ENCODE results near the gene TBX6.

TBX6 gene

DNA sequence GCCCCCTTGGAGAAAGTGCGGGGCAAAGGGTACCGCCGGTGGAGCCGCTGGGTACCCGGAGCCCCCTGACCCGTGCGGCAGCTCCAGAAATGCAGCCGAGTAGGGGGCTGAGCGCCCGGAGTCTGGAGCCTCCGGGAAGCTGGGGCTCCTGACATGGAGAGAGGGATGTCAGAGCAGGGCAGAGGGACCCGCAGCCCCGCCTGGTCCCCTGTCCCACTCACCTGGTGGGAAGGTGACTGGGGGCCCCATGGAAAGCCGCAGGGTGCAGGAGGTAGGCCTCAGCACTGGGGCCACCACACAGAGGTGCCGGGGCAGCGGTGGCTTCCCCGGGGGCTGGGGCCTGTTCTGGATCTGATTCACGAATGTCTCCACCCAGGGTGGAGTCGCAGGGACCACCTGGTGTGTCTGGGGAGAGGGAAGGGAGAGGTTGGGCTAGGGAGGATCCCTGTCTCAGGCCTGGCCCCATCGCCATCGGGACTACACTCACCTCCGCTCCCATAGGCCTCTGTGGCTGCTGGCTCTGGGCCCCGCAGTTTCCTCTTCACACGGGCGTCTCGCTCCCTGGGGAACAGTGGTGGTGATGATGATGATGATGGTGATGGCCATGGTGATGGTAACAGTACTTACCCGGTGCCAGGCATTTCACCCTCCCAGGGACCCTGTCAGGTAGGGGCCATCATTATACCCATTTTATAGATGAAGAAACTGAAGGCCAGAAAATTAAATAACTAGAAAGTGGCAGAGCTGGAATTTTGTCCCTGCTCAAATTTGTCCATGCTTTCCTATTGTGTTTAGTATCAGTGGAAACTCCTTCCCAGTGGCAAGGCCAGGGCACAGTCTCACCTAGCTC is 5.2 kb downstream of the TBX6 start:
- DNase-seq = no peak

DNA sequence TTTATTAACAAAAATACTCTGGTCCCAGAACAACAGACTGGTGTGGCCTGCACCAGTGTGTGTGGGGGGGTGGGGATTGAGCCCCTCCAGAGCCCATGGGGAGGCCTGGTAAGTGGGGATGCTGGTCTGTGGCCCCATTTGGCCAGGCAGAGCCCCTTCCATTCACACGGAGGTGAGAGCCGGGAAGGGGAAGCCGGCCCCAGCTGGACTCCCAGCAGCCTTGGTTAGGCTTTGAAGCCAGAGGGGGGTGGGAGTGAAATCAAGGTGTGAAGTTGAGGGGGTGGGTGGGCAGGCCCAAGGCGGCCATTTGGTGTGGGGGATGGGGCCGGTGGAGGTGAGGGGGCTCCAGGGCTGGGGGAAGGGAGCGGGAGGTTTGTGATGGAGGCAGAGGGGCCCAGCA is 5.9 kb downstream of the TBX6 start:
- DNase-seq = no peak

DNA sequence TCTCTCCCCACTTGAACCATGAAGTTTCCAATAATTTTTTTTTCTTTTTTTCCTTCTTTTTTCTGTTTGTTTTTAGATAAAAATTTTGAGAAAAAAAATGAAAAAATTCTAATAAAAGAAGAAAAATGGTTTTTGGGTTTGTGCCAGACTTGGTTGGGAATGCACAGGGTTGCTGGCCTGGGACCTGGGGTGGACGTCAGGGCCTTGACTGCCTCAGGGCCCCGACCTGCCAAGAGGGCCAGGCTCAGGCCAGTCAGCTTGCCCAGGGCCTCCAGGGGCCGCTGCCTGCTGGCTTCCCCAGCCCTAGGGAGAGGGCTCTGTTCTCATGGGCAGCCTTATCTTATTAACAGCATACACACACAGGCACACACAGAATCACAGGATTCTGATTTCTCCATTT is 6.5 kb downstream of the TBX6 start:
- no peak for DNase-seq

DNA sequence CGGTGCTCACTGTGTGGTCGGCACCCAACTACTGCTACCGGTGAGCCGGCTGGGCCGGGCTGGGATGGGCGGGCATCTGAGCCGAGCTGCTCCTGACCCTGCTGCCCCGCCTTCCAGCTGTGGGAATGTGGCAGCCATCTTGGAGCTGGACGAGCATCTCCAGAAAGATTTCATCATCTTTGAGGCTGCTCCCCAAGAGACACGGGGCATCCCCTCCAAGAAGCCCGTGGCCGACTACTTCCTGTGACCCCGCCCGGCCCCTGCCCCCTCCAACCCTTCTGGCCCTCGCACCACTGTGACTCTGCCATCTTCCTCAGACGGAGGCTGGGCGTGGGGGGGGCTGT is 6.9 kb downstream of the TBX6 start:
- DNase-seq = no peak

DNA sequence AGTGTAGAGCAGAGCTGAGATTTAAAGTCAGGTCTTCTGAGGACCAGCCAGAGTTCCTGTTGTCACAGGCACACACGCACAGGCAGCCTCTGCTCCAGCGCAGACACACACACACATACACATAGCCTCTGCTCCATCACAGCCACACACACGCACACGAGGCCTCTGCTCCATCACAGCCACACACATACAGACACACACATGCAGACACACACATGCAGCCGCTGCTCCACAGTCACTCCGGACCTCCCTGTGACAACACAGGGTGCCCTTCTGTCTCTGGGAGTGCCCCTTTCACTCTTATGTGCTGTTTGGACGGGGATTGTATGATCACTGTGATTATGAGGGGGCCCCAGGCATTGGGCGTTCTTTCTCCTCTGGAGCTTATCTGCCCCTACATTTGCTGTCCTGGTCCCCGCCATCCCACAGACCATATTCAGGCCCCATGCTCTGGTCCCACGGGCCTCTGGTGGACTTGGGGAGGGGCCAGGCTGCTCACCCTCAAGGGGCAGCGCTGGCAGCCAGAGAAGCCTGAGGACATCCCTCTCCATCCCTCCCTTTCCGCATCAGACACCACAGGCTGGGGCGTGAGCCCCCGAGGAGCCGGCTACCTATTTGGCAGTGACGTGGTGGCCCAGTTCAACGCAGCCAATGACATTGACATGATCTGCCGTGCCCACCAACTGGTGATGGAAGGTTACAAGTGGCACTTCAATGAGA is 7.5 kb downstream of the TBX6 start:
- DNase-seq = no peak

DNA sequence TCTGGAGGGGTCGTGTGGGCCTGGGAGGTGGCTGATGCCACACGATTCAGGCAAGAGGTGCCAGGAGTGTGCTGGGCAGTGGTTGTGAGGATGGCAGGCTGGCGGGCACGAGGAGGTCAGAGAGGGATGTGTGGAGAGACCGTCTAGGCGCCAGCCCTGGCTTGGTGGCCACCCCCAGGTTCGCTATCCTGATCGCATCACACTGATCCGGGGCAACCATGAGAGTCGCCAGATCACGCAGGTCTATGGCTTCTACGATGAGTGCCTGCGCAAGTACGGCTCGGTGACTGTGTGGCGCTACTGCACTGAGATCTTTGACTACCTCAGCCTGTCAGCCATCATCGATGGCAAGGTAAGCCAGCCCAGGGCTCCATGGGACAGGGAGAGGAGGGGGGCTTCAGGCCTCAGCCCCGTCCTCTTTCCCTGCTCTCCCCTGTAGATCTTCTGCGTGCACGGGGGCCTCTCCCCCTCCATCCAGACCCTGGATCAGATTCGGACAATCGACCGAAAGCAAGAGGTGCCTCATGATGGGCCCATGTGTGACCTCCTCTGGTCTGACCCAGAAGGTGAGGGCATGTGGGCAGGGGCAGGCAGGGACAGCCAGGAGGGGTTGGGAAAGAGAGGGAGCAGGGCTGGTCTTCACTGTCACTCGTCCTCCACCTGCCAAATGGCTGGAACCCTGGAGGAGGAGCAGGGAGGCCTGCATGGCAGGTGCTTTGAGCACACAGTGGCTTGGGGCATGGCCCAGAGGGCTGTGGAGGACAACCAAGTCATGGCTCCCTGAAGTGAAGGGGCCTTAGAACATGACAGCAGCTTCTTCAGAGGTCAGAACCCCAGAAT is 8.3 kb downstream of the TBX6 start:
- no peak for DNase-seq

DNA sequence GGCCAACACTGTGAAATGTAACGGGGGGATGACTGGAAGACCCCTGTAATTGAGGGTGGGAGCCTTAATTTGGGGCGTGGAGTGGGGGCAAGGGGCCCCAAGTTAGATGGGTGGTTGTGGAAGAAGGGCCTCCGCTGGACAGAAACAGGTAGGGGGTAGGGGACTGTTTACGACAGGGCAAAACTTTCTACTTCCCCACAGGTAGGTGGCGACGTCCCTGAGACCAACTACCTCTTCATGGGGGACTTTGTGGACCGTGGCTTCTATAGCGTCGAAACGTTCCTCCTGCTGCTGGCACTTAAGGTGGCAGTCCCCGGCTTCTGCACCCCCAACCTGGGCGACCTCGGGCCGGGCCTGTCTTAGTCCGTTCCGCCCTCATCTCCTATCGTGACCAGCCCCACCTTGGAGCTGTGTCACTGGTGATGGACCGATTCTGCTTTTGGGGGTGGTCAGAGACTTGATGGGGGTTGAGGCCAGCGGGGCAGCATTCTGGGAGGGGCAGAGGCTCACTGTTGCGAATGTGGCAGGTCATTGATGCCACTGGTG is 9.1 kb downstream of the TBX6 start:
- no peak for DNase-seq

DNA sequence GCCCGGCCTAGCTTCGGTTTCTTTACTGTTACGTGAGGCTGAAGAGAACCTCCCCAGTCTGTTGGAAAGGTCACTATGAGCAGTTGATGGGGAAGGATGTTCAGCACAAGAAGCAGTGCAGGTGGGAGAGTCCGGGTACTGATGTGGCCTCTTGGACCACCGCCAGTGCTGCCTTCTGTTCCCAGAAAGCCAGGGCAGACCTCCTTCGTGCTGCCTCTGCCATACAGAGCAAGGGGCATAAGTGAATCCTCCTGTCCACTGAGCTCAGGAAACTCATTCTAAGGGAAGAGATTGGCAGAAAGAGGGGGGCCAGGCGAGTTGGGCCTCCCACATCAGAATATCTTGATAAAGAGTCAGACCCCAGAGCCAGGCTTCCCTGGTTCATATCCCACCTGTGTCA is 12.2 kb downstream of the TBX6 start:
- DNase-seq = peak; percentile 72

DNA sequence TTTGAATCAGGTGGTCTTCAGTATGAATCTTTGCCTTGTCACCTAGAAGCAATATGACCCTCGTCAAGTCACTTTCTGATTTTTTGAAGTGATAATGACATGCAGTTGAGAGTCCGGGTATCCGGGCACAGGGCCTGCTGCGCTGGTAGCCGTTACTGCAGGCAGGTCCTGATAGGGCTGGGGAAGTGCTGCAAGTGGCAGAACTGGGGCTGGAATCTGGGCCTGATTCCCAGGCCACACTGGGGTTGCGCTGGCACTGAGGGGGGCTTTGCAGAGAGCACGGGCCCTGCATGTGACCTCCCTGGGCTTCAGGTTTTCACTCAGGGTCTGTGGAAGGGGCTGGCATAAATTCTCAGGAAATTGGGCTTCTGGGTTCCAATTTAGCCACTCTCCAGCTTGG is 13.0 kb downstream of the TBX6 start:
- DNase-seq = no peak

DNA sequence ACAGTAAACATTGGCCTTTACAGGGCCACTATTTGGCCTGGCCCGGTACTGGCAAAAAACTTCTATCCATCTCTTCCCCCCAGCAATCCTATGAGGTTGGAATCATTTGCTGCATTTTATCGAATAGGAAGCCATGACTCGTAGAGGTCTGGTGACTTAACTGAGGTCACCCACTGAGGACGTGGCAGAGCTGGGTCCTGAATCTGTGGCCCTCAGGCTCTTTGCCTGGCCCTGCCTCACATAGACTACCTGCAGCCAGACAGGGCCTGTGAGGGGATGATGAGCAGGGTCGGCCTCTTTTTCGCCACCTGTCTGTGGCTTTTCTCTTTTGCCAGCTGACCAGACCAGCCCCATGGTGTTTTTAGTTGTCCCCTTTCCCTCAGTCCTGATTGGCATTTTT is 14.1 kb downstream of the TBX6 start:
- DNase-seq = no peak

DNA sequence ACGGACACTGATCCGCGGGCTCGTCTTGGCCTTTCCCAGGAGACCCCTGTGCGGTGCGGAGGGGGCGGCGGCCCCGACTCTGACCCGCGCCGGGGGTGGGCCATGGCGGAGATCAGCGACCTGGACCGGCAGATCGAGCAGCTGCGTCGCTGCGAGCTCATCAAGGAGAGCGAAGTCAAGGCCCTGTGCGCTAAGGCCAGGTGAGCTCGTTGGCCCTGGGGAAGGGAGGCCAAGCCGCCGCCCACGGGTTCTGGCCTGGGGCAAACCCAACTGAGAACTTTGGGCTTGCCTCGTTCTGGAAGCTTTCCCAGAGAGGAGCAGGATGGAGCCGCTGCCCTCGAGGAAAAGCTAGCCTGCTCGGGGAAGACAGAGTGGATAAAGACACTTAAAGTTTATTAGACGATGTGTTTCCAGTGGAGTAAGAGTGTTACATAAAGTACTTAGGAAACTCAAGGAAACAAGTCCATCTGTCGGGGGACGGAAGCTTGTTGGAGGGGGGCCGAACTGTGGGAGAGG is 15.4 kb downstream of the TBX6 start:
- DNase-seq = no peak

DNA sequence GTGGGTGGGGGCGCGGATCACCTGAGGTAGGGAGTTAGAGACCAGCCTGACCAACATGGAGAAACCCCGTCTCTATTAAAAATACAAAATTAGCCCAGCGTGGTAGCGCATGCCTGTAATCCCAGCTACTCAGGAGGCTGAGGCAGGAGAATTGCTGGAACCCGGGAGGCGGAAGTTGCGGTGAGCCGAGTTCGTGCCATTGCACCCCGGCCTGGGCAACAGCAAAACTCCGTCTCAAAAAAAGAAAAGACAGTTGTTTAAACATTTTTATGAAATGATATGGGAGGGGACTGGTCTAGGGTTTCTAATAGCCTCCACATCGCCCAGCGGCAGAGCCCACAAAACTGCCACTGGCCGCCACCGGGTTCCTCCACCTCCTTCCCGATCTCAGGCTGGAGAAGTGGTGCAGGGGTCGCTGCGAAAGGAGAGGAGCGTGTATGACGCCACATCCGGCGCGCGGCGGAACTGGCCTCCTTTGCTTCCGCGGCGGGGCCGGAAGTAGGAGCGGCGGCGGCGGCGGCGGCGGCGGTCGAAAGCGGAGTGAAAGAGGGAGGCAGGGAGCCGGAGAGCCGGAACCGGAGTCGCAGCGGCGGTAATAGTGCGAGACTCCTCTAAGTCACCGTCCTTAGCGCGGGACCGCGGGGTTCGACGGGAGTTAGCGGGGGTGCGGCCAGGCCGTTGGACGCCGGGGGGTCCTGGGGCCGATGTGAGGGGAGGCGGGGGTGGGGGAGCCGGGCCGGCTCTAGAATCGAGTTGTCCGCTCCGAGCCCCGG is 16.0 kb downstream of the TBX6 start, which contains the start of gene PPP4C:
TSS of gene PPP4C (plus strand) at position 492 of the 773 bp plus-strand sequence. CDS start 384 bp downstream, outside the sequence.
- peak; percentile 82 for DNase-seq

DNA sequence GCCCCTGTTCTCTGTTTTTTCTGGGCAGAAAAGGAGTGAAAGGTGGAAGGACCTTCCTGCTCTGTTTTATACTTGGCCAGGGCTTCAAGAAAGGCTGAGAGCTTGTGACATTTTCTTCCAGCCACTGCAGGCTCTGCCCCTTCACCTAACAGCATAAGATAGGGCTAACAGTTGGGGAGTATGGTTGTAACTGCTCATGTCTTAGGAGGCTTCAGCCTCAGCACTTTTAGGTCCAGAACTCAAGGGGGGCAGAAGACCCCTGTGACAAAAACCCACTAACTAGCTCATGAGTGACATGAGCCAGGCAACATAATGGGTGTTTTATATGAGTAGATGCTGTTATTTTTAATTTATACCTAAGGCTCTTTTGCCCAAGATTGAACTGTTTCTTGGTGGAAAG is 21.2 kb downstream of the TBX6 start:
- DNase-seq = no peak

DNA sequence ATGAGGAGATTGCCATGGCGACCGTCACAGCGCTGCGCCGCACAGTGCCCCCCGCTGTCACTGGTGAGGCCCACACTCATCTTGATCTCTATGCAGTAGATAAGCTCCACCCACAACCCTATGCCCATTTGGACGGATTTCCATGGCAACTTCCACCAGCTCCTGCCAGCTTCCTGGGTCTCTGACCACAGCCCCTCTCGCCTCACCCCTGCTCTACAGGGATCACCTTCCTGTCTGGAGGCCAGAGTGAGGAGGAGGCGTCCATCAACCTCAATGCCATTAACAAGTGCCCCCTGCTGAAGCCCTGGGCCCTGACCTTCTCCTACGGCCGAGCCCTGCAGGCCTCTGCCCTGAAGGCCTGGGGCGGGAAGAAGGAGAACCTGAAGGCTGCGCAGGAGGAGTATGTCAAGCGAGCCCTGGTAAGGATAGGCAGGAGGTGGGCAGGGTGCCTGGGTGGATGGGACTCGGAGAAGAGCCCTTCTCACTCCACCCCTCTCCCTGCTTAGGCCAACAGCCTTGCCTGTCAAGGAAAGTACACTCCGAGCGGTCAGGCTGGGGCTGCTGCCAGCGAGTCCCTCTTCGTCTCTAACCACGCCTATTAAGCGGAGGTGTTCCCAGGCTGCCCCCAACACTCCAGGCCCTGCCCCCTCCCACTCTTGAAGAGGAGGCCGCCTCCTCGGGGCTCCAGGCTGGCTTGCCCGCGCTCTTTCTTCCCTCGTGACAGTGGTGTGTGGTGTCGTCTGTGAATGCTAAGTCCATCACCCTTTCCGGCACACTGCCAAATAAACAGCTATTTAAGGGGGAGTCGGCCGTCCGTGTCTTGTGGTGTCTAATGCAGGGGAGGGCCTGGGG is 21.9 kb downstream of the TBX6 start:
- no peak for DNase-seq

DNA sequence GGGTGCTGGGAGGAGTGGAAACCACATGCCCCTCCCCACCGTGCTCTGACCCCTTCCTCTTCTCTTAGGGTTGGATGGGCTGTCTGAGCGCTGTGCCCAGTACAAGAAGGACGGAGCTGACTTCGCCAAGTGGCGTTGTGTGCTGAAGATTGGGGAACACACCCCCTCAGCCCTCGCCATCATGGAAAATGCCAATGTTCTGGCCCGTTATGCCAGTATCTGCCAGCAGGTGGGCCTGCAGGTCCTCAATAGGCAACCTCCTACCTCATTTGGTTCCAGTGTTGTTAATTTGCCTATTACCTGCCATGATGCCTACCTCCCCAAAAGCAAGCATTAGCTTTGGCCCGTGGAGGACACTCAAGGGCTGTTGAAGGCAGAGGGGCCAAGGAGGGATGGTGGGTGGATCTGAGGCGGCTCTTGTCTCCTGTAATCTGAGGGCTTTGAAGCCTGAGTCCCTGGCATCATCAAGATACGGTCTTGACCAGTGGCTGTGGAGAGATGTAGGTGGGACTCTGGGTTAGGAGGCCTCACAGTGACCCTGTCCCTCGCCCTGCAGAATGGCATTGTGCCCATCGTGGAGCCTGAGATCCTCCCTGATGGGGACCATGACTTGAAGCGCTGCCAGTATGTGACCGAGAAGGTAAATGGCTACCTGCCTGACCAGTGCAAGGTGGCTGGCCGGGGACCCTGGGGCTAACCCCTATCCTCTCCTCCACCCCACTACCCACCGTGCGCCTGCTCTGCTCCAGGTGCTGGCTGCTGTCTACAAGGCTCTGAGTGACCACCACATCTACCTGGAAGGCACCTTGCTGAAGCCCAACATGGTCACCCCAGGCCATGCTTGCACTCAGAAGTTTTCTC is 22.7 kb downstream of the TBX6 start:
- DNase-seq = no peak

DNA sequence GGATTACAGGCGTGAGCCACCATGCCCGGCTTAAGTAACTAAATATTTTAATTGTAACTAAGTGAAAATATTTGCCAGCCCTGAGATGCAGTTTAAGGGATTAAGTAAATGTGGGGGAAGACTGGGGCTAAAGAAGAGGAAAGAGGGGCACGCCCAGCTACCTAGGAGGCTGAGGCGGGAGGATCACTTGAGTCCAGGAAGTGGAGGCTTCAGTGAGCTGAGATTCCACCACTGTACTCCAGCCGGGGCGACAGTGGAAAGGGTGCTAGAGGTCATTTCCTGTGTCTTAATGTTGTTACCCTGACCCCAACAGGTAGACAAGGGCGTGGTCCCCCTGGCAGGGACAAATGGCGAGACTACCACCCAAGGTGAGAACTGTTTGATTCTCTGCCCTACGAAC is 23.4 kb downstream of the TBX6 start:
- DNase-seq = no peak

DNA sequence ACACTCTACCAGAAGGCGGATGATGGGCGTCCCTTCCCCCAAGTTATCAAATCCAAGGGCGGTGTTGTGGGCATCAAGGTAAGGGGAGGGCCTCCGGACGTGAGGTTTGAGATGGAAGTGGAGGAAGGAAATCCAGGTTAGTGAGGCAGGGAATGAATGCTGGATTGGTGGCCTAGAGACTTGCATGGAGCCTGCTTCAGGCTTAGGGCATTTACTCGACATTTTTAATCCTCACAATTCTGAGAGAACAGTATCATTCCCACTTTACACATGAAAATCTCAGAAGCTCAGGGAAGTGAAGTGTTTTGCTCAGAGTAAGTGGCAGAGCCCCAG is 24.2 kb downstream of the TBX6 start:
- DNase-seq = no peak

DNA sequence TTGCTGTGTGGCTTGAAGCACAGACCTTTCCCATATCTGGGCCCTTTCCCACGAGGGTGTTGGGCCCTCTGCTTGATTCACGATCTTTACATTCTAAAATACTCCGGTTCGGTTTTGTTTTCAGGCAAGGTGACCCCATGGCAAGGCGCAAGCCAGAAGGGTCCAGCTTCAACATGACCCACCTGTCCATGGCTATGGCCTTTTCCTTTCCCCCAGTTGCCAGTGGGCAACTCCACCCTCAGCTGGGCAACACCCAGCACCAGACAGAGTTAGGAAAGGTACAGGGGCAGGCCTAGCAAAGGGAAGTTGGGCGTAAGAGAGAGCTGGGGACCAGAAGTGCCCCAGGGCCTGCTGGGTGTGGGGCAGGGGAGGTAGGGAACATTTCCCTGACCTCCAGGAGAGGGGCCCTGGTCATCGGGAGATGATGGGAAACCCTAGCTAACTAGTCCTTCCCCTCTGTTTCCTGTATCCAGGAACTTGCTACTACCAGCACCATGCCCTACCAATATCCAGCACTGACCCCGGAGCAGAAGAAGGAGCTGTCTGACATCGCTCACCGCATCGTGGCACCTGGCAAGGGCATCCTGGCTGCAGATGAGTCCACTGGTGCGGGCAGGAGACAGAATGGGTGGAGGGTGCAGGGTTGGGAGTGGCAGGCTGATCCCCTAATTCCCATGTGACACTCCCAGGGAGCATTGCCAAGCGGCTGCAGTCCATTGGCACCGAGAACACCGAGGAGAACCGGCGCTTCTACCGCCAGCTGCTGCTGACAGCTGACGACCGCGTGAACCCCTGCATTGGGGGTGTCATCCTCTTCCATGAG is 24.8 kb downstream of the TBX6 start:
- DNase-seq = no peak

All from NCI-H2171 treated with DMSO at 0.1 percent for 48 hours (cell line).